RPMI8226 (cell line): ENCODE results near the gene PCDHGC3.

Source experiments
- DNase-seq: peaks from one replicate; pipeline ENCODE4 v3.0.0-alpha.2; 2015

Gene PCDHGC3

GRCh38 chr5:141485321-141486055 lies 9.7 kb downstream of the PCDHGC3 start:
- no peak for DNase-seq

GRCh38 chr5:141486091-141486490 lies 10.3 kb downstream of the PCDHGC3 start:
- no peak for DNase-seq

- no peak for DNase-seq
These were observed 11.4 kb downstream of the PCDHGC3 start for GRCh38 chr5:141487131-141487530.

- peak; percentile 32 for DNase-seq
These were observed 13.1 kb downstream of the PCDHGC3 start, which contains the start of gene PCDHGC5 for GRCh38 chr5:141488591-141489561. Gene PCDHGC5 (plus strand): TSS chr5:141489081. CDS start chr5:141489241, 160 bp downstream.

- no peak for DNase-seq
These were observed 14.1 kb downstream of the PCDHGC3 start for GRCh38 chr5:141489841-141490240.

GRCh38 chr5:141490271-141490670 lies 14.5 kb downstream of the PCDHGC3 start:
- no peak for DNase-seq

GRCh38 chr5:141490771-141491170 lies 15.0 kb downstream of the PCDHGC3 start:
- DNase-seq, result no peak

GRCh38 chr5:141491323-141492167 lies 15.8 kb downstream of the PCDHGC3 start:
- DNase-seq, result no peak

- no peak for DNase-seq
These were observed 16.6 kb downstream of the PCDHGC3 start for GRCh38 chr5:141492168-141492885.

GRCh38 chr5:141493500-141494422 lies 18.0 kb downstream of the PCDHGC3 start:
- no peak for DNase-seq

- no peak for DNase-seq
These were observed 19.1 kb downstream of the PCDHGC3 start for GRCh38 chr5:141494761-141495452.

- DNase-seq, result no peak
These were observed 19.7 kb downstream of the PCDHGC3 start for GRCh38 chr5:141495453-141495811.

GRCh38 chr5:141496038-141496437 lies 20.3 kb downstream of the PCDHGC3 start:
- DNase-seq, result no peak

GRCh38 chr5:141501761-141502160 lies 26.0 kb downstream of the PCDHGC3 start:
- DNase-seq, result no peak

GRCh38 chr5:141503681-141504080 lies 27.9 kb downstream of the PCDHGC3 start:
- DNase-seq, result no peak

- DNase-seq, result no peak
These were observed 28.4 kb downstream of the PCDHGC3 start for GRCh38 chr5:141504216-141504615.

GRCh38 chr5:141506381-141507155 lies 30.8 kb downstream of the PCDHGC3 start:
- peak; percentile 41 for DNase-seq

- peak; percentile 82 for DNase-seq
These were observed 31.8 kb downstream of the PCDHGC3 start for GRCh38 chr5:141507387-141508091.

- no peak for DNase-seq
These were observed 32.7 kb downstream of the PCDHGC3 start for GRCh38 chr5:141508440-141508797.
